BLaER1 (cell line): ENCODE results near the gene TMCO5A.
"Not testable (repeated sequence)": the region's sequence is repeated elsewhere in the genome, so short reads cannot be mapped to it uniquely, and the experiment has no call there.

ENCODE experiments used
- H3K27ac ChIP-seq: shearing (Covaris generic); formaldehyde crosslinking; 2 replicates; pipeline ENCODE4 v1.8.1; 2022
- H3K27me3 ChIP-seq: shearing (Covaris generic); formaldehyde crosslinking; 2 replicates; pipeline ENCODE4 v1.8.1; 2022
- H3K36me3 ChIP-seq: shearing (Covaris generic); formaldehyde crosslinking; 2 replicates; pipeline ENCODE4 v1.8.1; 2022
- H3K4me1 ChIP-seq: shearing (Covaris generic); formaldehyde crosslinking; 2 replicates; pipeline ENCODE4 v1.8.1; 2022
- H3K4me2 ChIP-seq: shearing (Covaris generic); formaldehyde crosslinking; 2 replicates; pipeline ENCODE4 v1.8.1; 2022
- H3K4me3 ChIP-seq: shearing (Covaris generic); formaldehyde crosslinking; 2 replicates; pipeline ENCODE4 v1.8.1; 2022
- H3K9ac ChIP-seq: shearing (Covaris generic); formaldehyde crosslinking; 2 replicates; pipeline ENCODE4 v1.8.1; 2022
- H3K9me3 ChIP-seq: shearing (Covaris generic); formaldehyde crosslinking; 2 replicates; pipeline ENCODE4 v1.8.1; 2022
- H4K20me1 ChIP-seq: shearing (Covaris generic); formaldehyde crosslinking; 2 replicates; pipeline ENCODE4 v1.8.1; 2022
- Cebpa-rat ChIP-seq: shearing (Covaris generic); IDR thresholded peaks from 2 replicates; pipeline ENCODE4 v1.8.1; 2022

Gene TMCO5A

DNA sequence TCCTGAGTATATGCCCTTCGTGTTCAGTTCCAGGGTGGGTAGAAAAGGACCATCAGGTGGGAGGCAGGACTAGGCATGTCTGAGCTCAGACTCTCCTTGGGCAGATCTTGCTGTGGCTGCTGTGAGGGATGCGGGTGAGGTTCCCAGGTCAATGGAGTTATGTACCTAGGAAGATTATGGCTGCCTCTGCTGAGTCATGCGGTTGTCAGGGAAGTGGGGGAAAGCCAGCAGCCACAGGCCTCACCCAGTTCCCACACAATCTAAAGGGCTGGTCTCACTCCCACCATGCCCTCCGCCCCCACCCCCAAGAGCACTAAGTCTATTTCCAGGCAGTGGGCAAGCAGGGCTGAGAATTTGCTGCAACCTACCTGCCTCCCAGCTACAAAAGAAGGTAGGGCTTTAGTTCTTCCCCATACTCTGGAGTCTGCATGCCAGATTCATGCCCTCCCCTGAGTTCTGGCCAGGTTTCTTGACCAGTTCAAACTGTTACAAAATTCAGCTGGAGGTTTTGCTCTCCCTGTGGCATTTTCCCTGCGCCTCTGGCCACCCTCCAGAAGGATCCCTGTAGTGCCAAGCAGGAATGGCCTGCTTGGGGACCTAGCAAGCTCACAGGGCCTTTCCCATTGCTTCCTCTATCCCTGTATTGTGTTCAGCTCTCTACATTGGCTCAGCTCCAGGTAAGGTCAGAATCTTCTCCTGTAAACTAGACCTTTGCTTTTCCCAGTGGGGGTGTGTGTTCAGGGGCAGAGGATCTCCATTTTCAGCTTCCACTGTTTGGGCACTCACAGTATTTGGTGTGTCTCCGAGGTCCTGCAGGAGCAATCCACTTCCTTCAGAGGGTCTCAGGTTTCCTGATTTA lies 12.7 kb upstream of the TMCO5A start:
- TF ChIP-seq Cebpa-rat, result no peak
- no peaks in the 10 kb centered on the region for H3K36me3 ChIP-seq

DNA sequence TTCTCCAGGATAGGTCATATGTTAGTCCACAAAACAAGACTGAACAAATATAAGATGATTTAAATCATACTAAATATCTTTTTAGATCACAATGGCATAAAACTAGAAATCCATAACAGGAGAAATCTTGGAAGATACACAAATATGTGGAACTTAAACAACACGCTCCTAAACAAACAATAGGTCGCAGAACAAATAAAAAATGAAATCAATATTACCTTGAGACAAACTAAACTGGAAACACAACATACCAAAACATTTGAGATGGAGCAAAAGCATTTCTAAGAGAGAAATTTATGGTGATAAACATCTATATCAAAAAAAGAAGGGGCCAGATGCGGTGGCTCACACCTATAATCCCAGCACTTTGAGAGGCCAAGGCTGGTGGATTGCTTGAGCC lies 8.3 kb upstream of the TMCO5A start:
- Histone ChIP-seq H3K4me3 (no peak overlapping the region), H3K4me2 (no peak overlapping the region)

More for the DNA sequence above, 12.7 kb upstream of the TMCO5A start:
- no peak overlapping the region for H3K4me2 ChIP-seq
- H4K20me1 ChIP-seq, result no peaks in the 10 kb centered on the region
- no peaks in the 10 kb centered on the region for H3K27me3 ChIP-seq
- H3K4me3 ChIP-seq, result no peak overlapping the region
- H3K9ac ChIP-seq, result no peak overlapping the region
- peaks cover 6% of the 10 kb centered on the region; the same call in 1 of the 2 replicates for H3K9me3 ChIP-seq
- no peaks in the 10 kb centered on the region for H3K4me1 ChIP-seq
- no peak overlapping the region for H3K27ac ChIP-seq

DNA sequence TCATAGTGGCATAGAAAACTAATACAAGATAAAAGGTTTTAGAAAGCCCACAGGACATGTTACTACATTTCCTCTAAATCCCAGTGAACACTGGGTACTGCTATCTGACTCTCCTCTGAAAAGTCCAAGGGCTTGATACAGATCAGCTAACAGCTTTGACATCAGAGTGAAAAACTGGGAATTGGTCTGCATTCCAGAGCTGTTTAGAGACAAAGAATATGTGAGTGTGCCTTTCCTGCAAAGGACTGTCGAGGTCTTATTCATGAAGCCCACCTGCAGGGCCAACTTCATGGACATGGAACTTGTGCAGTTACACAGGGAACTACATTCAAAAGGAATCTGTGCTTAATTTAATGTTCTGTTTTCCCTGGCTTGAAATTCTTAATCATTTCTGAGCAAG lies 5.2 kb upstream of the TMCO5A start:
- Histone ChIP-seq H3K9me3 (no peaks in the 10 kb centered on the region), H3K9ac (no peak overlapping the region), H4K20me1 (no peaks in the 10 kb centered on the region), H3K27ac (no peak overlapping the region), H3K4me2 (no peak overlapping the region), H3K4me1 (no peaks in the 10 kb centered on the region), H3K27me3 (no peaks in the 10 kb centered on the region), H3K4me3 (no peak overlapping the region), H3K36me3 (no peaks in the 10 kb centered on the region)
- no peak for TF ChIP-seq Cebpa-rat

More for the DNA sequence above, 8.3 kb upstream of the TMCO5A start:
- Histone ChIP-seq H3K27me3 (no peaks in the 10 kb centered on the region), H3K27ac (no peak overlapping the region), H3K36me3 (no peaks in the 10 kb centered on the region), H3K4me1 (no peaks in the 10 kb centered on the region), H3K9ac (no peak overlapping the region), H3K9me3 (peaks cover 6% of the 10 kb centered on the region; the same call in 1 of the 2 replicates), H4K20me1 (no peaks in the 10 kb centered on the region)
- TF ChIP-seq Cebpa-rat, result no peak

DNA sequence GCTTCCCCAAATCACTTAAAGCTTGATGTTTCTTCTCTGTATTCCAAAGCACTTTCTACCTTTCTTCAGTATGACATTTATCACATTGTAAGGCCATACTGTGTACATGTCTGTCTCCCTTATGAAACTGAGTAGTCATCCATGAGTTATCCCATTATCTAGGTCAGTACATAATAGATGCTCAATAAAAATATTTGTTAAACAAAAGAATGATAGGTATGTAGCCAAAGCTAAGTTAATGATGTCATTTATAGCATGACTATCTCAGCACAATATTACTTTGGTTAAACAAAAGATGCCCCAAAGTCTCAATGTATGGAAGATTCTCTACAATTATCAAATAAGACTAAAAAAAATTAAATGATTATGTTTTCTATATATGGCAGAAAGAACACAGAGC lies 3.1 kb upstream of the TMCO5A start:
- Histone ChIP-seq H3K27me3 (no peaks in the 10 kb centered on the region), H3K27ac (no peak overlapping the region)

DNA sequence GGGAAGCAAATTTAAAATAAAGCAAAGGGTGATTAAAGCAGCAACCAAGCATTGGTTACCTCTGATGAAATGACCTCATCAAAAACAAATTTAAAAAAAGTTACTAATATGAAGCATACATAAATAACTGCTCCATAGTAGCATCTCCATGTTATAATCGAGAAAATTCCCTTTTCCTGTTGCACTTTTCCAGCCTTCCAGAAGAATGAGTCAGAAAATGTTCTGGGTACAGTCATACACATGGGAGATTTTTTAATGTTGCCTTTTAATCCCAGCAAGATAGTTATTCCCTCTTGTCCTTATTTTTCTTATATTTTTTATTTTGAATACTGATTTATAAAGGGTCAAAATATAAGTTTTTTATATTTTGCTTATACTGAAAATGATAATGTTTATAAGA lies 2.6 kb upstream of the TMCO5A start:
- no peaks in the 10 kb centered on the region for H3K4me1 ChIP-seq
- H3K9ac ChIP-seq, result no peak overlapping the region
- H3K4me2 ChIP-seq, result no peak overlapping the region
- no peaks in the 10 kb centered on the region for H3K27me3 ChIP-seq
- H3K4me3 ChIP-seq, result no peak overlapping the region
- no peaks in the 10 kb centered on the region for H4K20me1 ChIP-seq
- H3K27ac ChIP-seq, result no peak overlapping the region
- no peak for TF ChIP-seq Cebpa-rat
- H3K9me3 ChIP-seq, result no peaks in the 10 kb centered on the region
- H3K36me3 ChIP-seq, result no peaks in the 10 kb centered on the region

More for the DNA sequence above, 3.1 kb upstream of the TMCO5A start:
- Histone ChIP-seq H3K9me3 (no peaks in the 10 kb centered on the region), H3K4me3 (no peak overlapping the region), H4K20me1 (no peaks in the 10 kb centered on the region), H3K9ac (no peak overlapping the region), H3K36me3 (no peaks in the 10 kb centered on the region), H3K4me1 (no peaks in the 10 kb centered on the region), H3K4me2 (no peak overlapping the region)
- no peak for TF ChIP-seq Cebpa-rat

DNA sequence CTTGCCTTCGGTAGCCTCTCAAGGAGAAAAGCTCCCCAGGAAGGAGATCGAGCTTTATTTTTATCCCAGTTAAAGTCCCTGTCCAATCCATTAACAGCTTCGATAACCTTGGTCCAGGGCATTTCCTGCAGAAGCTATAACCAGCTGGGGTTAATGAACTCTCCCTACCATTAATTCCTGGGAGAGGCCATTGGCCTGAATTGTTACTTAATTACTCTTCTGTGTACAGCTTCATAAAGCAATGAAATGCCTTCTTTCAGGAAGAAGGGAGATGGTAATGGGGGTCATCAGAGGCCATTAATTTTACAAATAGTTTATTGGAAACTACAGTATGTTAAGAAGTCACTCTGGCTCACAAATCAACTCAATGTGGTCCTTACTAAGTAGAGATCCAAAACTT lies 1.9 kb upstream of the TMCO5A start:
- Histone ChIP-seq H3K27me3 (no peaks in the 10 kb centered on the region), H3K9ac (no peak overlapping the region), H3K27ac (no peak overlapping the region), H3K9me3 (no peaks in the 10 kb centered on the region), H3K4me1 (no peaks in the 10 kb centered on the region), H3K4me3 (no peak overlapping the region), H4K20me1 (no peaks in the 10 kb centered on the region), H3K36me3 (no peaks in the 10 kb centered on the region), H3K4me2 (no peak overlapping the region)
- TF ChIP-seq Cebpa-rat, result no peak

DNA sequence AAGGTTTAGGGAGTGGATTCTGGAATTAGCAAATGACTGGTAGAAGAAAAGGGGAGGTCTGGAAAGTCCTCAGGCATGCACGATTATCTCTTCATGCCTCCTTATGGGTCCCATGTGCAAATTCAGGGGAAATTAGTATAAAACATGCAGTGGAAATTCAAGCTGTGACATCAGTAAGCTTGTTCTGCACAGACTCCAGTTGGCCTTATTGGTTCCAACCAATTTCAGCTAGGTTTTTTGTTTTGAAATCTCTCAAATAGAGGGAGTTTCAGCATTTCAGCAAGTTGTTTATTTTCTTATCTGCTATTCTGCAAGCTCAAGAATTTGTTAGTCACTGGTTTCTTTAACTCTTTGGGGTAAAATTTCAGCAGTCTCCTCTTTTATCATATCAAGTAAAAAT lies 774 bp upstream of the TMCO5A start:
- no peak overlapping the region for H3K4me3 ChIP-seq
- no peaks in the 10 kb centered on the region for H3K27me3 ChIP-seq
- no peaks in the 10 kb centered on the region for H4K20me1 ChIP-seq
- H3K27ac ChIP-seq, result no peak overlapping the region
- no peaks in the 10 kb centered on the region for H3K36me3 ChIP-seq
- H3K9me3 ChIP-seq, result no peaks in the 10 kb centered on the region
- no peak overlapping the region for H3K4me2 ChIP-seq
- no peaks in the 10 kb centered on the region for H3K4me1 ChIP-seq
- no peak for TF ChIP-seq Cebpa-rat
- no peak overlapping the region for H3K9ac ChIP-seq

DNA sequence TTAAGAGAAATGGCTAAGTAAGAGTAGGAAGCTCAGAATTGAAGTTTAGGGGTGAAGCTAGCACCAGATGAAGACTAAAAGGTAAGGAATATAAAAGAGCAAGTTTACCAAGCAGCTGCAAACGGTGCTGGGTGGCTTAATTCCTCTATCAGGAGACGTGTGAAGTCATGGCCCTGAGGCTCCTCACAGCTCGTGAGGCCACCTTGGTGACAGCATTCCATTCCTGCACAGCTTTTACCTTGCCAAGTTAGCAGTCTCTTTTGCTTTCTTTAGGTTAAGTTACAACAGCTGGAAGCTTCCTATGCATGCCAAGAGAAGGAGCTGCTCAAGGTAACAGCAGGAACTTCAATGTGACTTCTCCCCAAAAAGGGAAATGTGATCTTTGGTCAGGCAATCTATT lies 6.4 kb downstream of the TMCO5A start:
- Histone ChIP-seq H3K9ac (no peak overlapping the region), H4K20me1 (no peaks in the 10 kb centered on the region), H3K27ac (no peak overlapping the region), H3K9me3 (no peaks in the 10 kb centered on the region), H3K4me2 (no peak overlapping the region), H3K27me3 (no peaks in the 10 kb centered on the region), H3K4me1 (no peaks in the 10 kb centered on the region; the same call in 1 of the 2 replicates), H3K4me3 (no peak overlapping the region), H3K36me3 (no peaks in the 10 kb centered on the region)
- TF ChIP-seq Cebpa-rat, result no peak

DNA sequence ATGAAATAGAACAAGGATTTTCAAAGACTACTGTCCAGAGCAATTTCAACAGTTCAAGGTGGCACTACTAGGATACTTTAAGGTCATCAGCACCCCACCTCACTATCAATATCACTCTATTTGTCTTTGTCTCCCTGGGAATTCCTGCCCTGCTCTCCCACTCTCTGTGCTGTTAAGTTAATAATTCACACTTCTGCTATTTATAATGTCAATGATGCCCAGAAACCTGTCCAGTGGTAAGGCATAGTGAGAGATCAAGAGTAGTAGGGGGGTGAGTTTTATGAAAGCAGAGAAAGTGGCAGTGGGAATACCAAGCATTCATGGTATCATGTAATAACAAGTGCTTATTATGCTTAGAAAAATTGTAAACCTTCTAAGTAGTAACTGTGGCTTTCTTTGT lies 7.3 kb downstream of the TMCO5A start:
- Histone ChIP-seq H3K27me3 (no peaks in the 10 kb centered on the region), H3K4me3 (no peak overlapping the region), H3K4me1 (no peaks in the 10 kb centered on the region; the same call in 1 of the 2 replicates), H3K4me2 (no peak overlapping the region), H4K20me1 (no peaks in the 10 kb centered on the region), H3K36me3 (no peaks in the 10 kb centered on the region), H3K9ac (no peak overlapping the region), H3K27ac (no peak overlapping the region), H3K9me3 (no peaks in the 10 kb centered on the region)
- no peak for TF ChIP-seq Cebpa-rat

DNA sequence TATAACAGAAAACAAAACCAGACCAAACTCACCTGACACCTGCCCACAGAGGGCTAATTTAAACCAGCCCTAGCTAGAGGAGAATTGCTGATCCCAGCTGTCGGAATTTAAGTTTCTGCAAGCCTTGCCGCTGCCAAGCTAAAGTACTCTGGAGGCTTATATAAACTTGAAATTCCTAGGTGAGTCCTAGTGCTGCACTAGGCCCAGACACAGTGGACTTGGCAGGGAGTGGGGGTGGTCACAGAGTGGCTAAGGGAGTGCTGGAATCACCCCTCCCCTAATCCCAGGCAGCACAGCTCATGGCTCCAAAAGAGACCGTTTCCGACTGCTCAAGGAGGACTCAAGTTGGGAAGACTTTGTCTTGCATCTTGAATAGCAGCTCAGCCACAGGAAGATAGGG lies 17.6 kb downstream of the TMCO5A start:
- H4K20me1 ChIP-seq, result no peaks in the 10 kb centered on the region
- H3K9ac ChIP-seq, result no peak overlapping the region

DNA sequence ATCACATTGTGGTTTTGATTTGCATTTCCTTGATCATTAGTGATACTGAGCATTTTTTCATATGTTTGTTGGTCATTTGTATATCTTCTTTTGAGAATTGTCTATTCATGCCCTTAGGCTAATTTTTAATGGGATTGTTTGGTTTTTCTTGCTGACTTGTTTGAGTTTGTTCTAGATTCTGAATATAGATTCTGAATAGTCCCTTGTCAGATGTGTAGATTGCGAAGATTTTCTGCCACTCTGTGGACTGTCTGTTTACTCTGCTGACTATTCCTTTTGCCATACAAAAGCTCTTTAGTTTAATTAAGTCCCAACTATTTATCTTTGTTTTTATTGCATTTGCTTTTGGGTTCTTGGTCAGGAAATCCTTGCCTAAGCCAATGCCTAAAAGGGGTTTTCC lies 26.3 kb downstream of the TMCO5A start:
- not testable (repeated sequence) for H3K27ac ChIP-seq, H3K4me2 ChIP-seq, H3K9me3 ChIP-seq, H3K27me3 ChIP-seq, H3K4me1 ChIP-seq, H3K9ac ChIP-seq, H3K36me3 ChIP-seq, H4K20me1 ChIP-seq, H3K4me3 ChIP-seq

More for the DNA sequence above, 17.6 kb downstream of the TMCO5A start:
- no peak for TF ChIP-seq Cebpa-rat
- no peak overlapping the region for H3K4me2 ChIP-seq
- no peaks in the 10 kb centered on the region for H3K4me1 ChIP-seq
- H3K27me3 ChIP-seq, result no peaks in the 10 kb centered on the region
- no peak overlapping the region for H3K27ac ChIP-seq
- H3K36me3 ChIP-seq, result no peaks in the 10 kb centered on the region
- H3K4me3 ChIP-seq, result no peak overlapping the region
- no peaks in the 10 kb centered on the region for H3K9me3 ChIP-seq
